DOHH2 (cell line): Measurements from ENCODE around the gene OTP.

Experiments
- EZH2phosphoT487 ChIP-seq: fragments of 200-600 bp; sonication (generic); IDR thresholded peaks from 2 replicates; pipeline ENCODE4 v1.6.1; 2017; ENCODE audit warnings: borderline replicate concordance, mild to moderate bottlenecking, antibody characterized with exemption, low read length, moderate library complexity, mixed read lengths
- TF ChIP-seq, protein P1 (sequence below): fragments of 200-600 bp; sonication (generic); IDR thresholded peaks from one replicate; pipeline ENCODE4 v1.5.1; 2014; ENCODE audit warnings: antibody characterized with exemption, mild to moderate bottlenecking, low read depth, low read length; ENCODE audit not compliant: poor library complexity, severe bottlenecking

GRCh38 chr5:77638763-77639671 is 504 bp upstream of the OTP start:
- TF ChIP-seq, protein P1, sequence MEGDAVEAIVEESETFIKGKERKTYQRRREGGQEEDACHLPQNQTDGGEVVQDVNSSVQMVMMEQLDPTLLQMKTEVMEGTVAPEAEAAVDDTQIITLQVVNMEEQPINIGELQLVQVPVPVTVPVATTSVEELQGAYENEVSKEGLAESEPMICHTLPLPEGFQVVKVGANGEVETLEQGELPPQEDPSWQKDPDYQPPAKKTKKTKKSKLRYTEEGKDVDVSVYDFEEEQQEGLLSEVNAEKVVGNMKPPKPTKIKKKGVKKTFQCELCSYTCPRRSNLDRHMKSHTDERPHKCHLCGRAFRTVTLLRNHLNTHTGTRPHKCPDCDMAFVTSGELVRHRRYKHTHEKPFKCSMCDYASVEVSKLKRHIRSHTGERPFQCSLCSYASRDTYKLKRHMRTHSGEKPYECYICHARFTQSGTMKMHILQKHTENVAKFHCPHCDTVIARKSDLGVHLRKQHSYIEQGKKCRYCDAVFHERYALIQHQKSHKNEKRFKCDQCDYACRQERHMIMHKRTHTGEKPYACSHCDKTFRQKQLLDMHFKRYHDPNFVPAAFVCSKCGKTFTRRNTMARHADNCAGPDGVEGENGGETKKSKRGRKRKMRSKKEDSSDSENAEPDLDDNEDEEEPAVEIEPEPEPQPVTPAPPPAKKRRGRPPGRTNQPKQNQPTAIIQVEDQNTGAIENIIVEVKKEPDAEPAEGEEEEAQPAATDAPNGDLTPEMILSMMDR, result no peak
- TF ChIP-seq EZH2phosphoT487, result no peak
